Activated CD4-positive, alpha-beta T cell treated with anti-CD3 and anti-CD28 coated beads for 1 hour (primary cell): ENCODE measurements around the gene DESI1.
"Not testable (repeated sequence)": the region's sequence is repeated elsewhere in the genome, so short reads cannot be mapped to it uniquely, and the experiment has no call there.

Source experiments
- DNase-seq: peaks from one replicate; pipeline ENCODE4 v3.0.0-alpha.2; 2020

The DESI1 gene

GRCh38 chr22:41582694-41583093 lies 38.1 kb downstream of the DESI1 start:
- no peak for DNase-seq

GRCh38 chr22:41579997-41580355 lies 40.9 kb downstream of the DESI1 start:
- DNase-seq: no peak

GRCh38 chr22:41579297-41579996 lies 41.4 kb downstream of the DESI1 start:
- DNase-seq: no peak

GRCh38 chr22:41578818-41579217 lies 42.0 kb downstream of the DESI1 start:
- DNase-seq: no peak

- DNase-seq: no peak
Observed at GRCh38 chr22:41578114-41578513, 42.7 kb downstream of the DESI1 start.

GRCh38 chr22:41576877-41577276 lies 44.0 kb downstream of the DESI1 start:
- DNase-seq: no peak

- DNase-seq: no peak
Observed at GRCh38 chr22:41575533-41575932, 45.3 kb downstream of the DESI1 start.

GRCh38 chr22:41574847-41575381 lies 45.9 kb downstream of the DESI1 start:
- no peak for DNase-seq

- DNase-seq: no peak
Observed at GRCh38 chr22:41573677-41574076, 47.2 kb downstream of the DESI1 start.

GRCh38 chr22:41572305-41572704 lies 48.5 kb downstream of the DESI1 start:
- not testable (repeated sequence) for DNase-seq

- DNase-seq: no peak
Observed at GRCh38 chr22:41571786-41572185, 49.1 kb downstream of the DESI1 start.

- no peak for DNase-seq
Observed at GRCh38 chr22:41570221-41570620, 50.6 kb downstream of the DESI1 start.

- no peak for DNase-seq
Observed at GRCh38 chr22:41568811-41569210, 52.0 kb downstream of the DESI1 start.

GRCh38 chr22:41567512-41567768 lies 53.4 kb downstream of the DESI1 start:
- no peak for DNase-seq

- DNase-seq: no peak
Observed at GRCh38 chr22:41565403-41566054, 55.3 kb downstream of the DESI1 start.

GRCh38 chr22:41564563-41564962 lies 56.3 kb downstream of the DESI1 start:
- no peak for DNase-seq

- no peak for DNase-seq
Observed at GRCh38 chr22:41563051-41563711, 57.7 kb downstream of the DESI1 start.

- no peak for DNase-seq
Observed at GRCh38 chr22:41562461-41562860, 58.4 kb downstream of the DESI1 start.

- no peak for DNase-seq
Observed at GRCh38 chr22:41561788-41562187, 59.1 kb downstream of the DESI1 start.

- no peak for DNase-seq
Observed at GRCh38 chr22:41561335-41561734, 59.5 kb downstream of the DESI1 start.

GRCh38 chr22:41560095-41560471 lies 60.8 kb downstream of the DESI1 start:
- no peak for DNase-seq

- DNase-seq: not testable (repeated sequence)
Observed at GRCh38 chr22:41558241-41558630, 62.6 kb downstream of the DESI1 start.

GRCh38 chr22:41557401-41558240 lies 63.2 kb downstream of the DESI1 start:
- DNase-seq: no peak
